Stimulated activated CD8-positive, alpha-beta memory T cell treated with anti-CD3 and anti-CD28 coated beads, Interleukin-12 subunit alpha, Interleukin-12 subunit beta, amount 100 ng/mL, for 24 hours (primary cell): ENCODE measurements around the gene PDLIM1.

Experiments used
- DNase-seq: peaks from one replicate; pipeline ENCODE4 v3.0.0-alpha.2; 2020; ENCODE audit errors: extremely low read depth

Gene PDLIM1

GRCh38 chr10:95263864-95264226 is 27.0 kb downstream of the PDLIM1 start:
- DNase-seq: no peak

GRCh38 chr10:95262763-95263518 is 27.9 kb downstream of the PDLIM1 start:
- DNase-seq: no peak

GRCh38 chr10:95261926-95262325 is 28.9 kb downstream of the PDLIM1 start:
- DNase-seq: no peak

- no peak for DNase-seq
Observed at GRCh38 chr10:95260909-95261552, 29.8 kb downstream of the PDLIM1 start.

- DNase-seq: no peak
Observed at GRCh38 chr10:95260397-95260881, 30.4 kb downstream of the PDLIM1 start.

GRCh38 chr10:95257849-95258248 is 33.0 kb downstream of the PDLIM1 start:
- no peak for DNase-seq

GRCh38 chr10:95256268-95256667 is 34.5 kb downstream of the PDLIM1 start:
- DNase-seq: no peak

GRCh38 chr10:95254629-95255028 is 36.2 kb downstream of the PDLIM1 start:
- no peak for DNase-seq

- DNase-seq: no peak
Observed at GRCh38 chr10:95253686-95254085, 37.1 kb downstream of the PDLIM1 start.

GRCh38 chr10:95253007-95253406 is 37.8 kb downstream of the PDLIM1 start:
- no peak for DNase-seq

GRCh38 chr10:95250856-95251255 is 39.9 kb downstream of the PDLIM1 start:
- no peak for DNase-seq

GRCh38 chr10:95249467-95249866 is 41.3 kb downstream of the PDLIM1 start:
- DNase-seq: no peak

GRCh38 chr10:95248989-95249388 is 41.8 kb downstream of the PDLIM1 start:
- no peak for DNase-seq

- DNase-seq: no peak
Observed at GRCh38 chr10:95247881-95248583, 42.8 kb downstream of the PDLIM1 start.

- no peak for DNase-seq
Observed at GRCh38 chr10:95247200-95247880, 43.5 kb downstream of the PDLIM1 start.

- DNase-seq: peak; percentile 10
Observed at GRCh38 chr10:95246582-95247051, 44.2 kb downstream of the PDLIM1 start.

- DNase-seq: no peak
Observed at GRCh38 chr10:95245425-95246055, 45.3 kb downstream of the PDLIM1 start.

- no peak for DNase-seq
Observed at GRCh38 chr10:95244152-95244551, 46.7 kb downstream of the PDLIM1 start.

- no peak for DNase-seq
Observed at GRCh38 chr10:95243318-95243617, 47.5 kb downstream of the PDLIM1 start.

- no peak for DNase-seq
Observed at GRCh38 chr10:95242581-95243317, 48.1 kb downstream of the PDLIM1 start.

GRCh38 chr10:95241533-95241932 is 49.3 kb downstream of the PDLIM1 start:
- DNase-seq: no peak
